GM13976 (cell line): Measurements from ENCODE around the gene DUSP22.
"Not testable (repeated sequence)": the region's sequence is repeated elsewhere in the genome, so short reads cannot be mapped to it uniquely, and the experiment has no call there.

Source experiments
- DNase-seq: peaks from one replicate; pipeline ENCODE4 v3.0.0; 2012; ENCODE audit warnings: low spot score
- in situ Hi-C: fragments of 300-500 bp; cut with MboI; formaldehyde crosslinking; loops from one replicate; pipeline ENCODE4 v1.12.0; 2022; ENCODE audit warnings: low sequenced_read_pairs, mixed read lengths, inconsistent platforms; ENCODE audit not compliant: unreplicated experiment
- TF ChIP-seq, protein P1 (sequence below): IDR thresholded peaks from 2 replicates; pipeline ENCODE4 v1.5.1; 2012; ENCODE audit warnings: borderline replicate concordance, mild to moderate bottlenecking; ENCODE audit not compliant: insufficient read depth; ENCODE audit errors: extremely low read depth, missing control alignments, control extremely low read depth

DUSP22 gene

DNA sequence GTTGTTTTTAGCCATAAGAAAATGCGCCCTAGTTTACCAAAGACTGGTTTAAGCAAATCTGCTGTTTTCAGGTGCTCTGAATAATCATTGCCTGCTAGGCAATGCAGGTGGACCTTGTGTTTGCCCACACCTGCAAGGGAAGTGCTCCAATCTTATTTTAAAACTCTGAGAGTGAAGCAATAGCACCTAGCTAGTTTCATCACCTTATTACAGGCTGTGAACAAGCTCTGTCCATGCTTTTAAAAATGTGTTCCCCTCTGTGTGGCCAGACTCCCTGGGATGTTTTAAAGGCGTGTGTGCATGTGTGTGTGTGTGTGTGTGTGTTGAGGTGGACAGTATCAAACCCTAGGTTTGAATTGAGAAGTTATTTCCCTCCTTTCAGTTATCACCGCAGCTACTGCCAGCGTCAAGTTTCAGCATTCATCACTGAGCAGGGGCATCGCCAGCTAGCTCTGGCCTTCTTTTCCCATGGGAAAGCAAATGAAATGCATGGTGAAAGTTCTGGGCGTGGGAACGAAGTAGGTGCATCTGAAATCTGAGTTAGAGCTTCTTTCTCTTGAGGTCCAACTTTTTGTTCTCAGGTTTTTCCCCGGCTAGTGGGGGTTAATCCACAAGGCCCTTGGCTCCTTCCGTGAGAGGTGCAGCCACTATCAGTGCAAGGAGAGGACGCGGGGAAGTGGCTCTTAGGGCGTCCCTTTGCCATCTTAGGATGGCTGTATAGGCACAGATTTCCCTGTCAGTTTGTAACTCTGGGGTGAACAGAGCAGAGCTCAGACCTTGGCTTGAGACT, 30.8 kb downstream of the DUSP22 start:
- TF ChIP-seq, protein P1, sequence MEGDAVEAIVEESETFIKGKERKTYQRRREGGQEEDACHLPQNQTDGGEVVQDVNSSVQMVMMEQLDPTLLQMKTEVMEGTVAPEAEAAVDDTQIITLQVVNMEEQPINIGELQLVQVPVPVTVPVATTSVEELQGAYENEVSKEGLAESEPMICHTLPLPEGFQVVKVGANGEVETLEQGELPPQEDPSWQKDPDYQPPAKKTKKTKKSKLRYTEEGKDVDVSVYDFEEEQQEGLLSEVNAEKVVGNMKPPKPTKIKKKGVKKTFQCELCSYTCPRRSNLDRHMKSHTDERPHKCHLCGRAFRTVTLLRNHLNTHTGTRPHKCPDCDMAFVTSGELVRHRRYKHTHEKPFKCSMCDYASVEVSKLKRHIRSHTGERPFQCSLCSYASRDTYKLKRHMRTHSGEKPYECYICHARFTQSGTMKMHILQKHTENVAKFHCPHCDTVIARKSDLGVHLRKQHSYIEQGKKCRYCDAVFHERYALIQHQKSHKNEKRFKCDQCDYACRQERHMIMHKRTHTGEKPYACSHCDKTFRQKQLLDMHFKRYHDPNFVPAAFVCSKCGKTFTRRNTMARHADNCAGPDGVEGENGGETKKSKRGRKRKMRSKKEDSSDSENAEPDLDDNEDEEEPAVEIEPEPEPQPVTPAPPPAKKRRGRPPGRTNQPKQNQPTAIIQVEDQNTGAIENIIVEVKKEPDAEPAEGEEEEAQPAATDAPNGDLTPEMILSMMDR: no peak
- in situ Hi-C loops: no loop called here
- no peak for DNase-seq

DNA sequence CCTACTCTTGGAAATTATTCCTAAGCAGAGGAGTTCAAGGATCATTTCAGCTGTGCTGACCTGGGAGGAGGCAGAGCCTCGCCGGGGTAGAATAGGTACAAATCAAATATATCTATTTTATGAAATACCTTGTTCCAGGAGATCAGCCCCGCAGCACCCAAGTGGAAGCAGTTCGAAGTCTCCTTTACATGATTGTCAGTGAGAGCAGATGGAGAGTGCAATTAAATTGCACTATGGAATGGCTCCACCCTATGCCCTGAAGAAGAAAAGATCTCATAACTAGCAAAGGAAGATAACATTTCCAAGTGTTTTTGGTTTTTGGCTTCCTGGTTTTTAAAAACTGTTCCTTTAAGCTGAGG, 31.4 kb downstream of the DUSP22 start:
- in situ Hi-C loops: no loop called here
- DNase-seq: no peak
- TF ChIP-seq, protein P1: no peak

DNA sequence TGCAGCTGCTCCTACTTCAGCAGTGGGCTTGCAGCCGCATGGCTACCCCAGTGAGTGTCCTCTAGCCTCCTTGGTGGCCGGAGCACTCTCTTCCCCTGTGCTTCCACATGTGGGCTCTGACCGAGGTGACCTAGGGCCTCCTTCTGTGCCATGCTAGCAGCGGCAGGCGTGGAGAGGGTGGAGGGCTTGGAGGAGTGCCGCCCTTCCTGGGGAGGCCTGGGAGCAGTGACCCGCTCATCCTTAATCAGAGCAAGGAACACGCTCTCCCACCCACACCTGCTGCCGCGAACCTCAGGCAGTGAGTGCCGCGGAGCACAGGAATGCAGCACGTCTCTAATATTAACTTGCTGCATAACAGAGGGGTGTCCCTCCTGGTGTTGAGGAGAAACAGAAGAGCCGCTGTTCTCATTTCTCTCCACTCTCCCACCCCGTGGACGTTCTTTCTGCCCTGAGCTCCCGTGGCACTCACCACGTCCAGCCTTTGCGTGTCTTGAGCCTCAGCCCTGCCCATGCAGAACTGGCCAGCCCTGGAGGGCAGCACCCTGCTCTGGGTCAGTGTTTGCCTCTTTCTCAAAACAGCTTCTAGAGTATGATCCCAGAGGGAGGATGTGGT, 31.9 kb downstream of the DUSP22 start:
- in situ Hi-C loops: no loop called here
- TF ChIP-seq, protein P1: no peak
- DNase-seq: no peak

DNA sequence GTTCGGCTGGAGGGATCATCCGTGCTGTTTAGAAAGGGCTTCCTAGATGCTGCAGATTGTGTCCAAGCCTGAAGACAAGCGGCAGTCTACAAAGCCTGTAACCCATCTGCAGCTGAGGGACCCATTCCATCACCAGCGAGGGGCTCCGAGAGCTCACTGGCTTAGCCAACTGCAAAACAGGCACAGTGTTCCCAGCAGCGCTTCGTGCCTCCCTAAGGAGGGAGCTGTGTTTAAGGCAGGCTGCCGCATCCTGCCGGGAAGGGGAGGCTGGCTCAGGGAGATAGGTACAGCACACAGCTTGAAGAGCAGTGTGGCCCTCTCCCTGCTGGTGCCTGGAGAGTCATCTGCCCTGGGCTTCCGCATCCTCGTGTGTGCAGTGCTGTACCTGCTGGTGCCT, 32.4 kb downstream of the DUSP22 start:
- in situ Hi-C loops: no loop called here
- DNase-seq: no peak
- TF ChIP-seq, protein P1: no peak

DNA sequence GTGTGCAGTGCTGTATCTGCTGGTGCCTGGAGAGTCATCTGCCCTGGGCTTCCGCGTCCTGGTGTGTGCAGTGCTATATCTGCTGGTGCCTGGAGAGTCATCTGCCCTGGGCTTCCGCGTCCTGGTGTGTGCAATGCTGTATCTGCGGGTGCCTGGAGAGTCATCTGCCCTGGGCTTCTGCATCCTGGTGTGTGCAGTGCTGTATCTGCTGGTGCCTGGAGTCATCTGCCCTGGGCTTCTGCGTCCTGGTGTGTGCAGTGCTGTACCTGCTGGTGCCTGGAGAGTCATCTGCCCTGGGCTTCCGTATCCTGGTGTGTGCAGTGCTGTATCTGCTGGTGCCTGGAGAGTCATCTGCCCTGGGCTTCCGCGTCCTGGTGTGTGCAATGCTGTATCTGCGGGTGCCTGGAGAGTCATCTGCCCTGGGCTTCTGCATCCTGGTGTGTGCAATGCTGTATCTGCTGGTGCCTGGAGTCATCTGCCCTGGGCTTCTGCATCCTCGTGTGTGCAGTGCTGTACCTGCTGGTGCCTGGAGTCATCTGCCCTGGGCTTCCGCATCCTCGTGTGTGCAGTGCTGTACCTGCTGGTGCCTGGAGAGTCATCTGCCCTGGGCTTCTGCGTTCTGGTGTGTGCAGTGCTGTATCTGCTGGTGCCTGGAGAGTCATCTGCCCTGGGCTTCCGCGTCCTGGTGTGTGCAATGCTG, 33.0 kb downstream of the DUSP22 start:
- DNase-seq, in situ Hi-C loops: not testable (repeated sequence)

DNA sequence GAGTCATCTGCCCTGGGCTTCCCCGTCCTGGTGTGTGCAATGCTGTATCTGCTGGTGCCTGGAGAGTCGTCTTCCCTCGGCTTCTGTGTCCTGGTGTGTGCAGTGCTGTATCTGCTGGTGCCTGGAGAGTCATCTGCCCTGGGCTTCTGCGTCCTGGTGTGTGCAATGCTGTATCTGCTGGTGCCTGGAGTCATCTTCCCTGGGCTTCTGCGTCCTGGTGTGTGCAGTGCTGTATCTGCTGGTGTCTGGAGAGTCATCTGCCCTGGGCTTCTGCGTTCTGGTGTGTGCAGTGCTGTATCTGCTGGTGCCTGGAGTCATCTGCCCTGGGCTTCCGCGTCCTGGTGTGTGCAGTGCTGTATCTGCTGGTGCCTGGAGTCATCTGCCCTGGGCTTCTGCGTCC, 33.8 kb downstream of the DUSP22 start:
- in situ Hi-C loops, DNase-seq: not testable (repeated sequence)

DNA sequence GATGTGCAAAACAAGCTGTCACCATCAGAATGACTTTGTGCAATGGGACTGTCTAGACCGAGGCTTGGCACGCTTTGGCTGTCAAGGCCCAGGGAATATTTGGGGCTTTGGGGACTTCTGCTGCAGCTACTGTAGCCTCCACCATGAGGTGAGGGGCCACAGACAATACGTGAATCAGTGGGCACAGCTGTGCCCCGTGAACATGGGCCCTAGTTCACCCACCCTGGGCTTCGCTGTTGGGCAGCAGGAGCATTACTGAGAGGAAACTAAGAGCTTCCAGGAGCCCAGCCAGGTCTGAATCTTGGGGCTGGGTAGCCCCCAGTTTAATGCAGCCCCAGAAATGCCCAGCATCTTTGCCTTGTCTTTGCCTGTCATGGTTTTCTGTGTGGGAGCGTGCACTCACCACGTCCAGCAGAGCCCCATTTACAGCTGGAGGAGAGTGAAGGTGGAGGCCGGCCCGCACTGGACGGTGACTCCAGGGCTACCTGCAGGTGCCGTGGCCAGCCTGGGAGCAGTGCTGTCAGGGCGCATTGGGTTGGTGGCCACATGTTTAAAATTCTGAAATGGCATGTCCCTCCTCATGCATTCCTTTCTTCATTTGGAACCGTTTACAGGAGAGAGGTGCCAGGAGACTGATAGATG, 34.7 kb downstream of the DUSP22 start:
- in situ Hi-C loops: no loop called here
- no peak for DNase-seq
- TF ChIP-seq, protein P1: no peak
